Stimulated activated CD4-positive, alpha-beta T cell treated with anti-CD3 and anti-CD28 coated beads, Interleukin-1b, Interleukin-23, amount 100 ng/mL, for 24 hours (primary cell): ENCODE results near the gene UTP18.
A peak's percentile ranks its signal among the peaks of the same experiment; 100 is the strongest.
"Not testable (repeated sequence)": the region's sequence is repeated elsewhere in the genome, so short reads cannot be mapped to it uniquely, and the experiment has no call there.

Experiments
- DNase-seq, 4 experiments: peaks; one replicate each; pipeline ENCODE4 v3.0.0-alpha.2; 2020; ENCODE audit warnings: low read depth in 4 of 4, low spot score in 1 of 4

UTP18 gene

DNA sequence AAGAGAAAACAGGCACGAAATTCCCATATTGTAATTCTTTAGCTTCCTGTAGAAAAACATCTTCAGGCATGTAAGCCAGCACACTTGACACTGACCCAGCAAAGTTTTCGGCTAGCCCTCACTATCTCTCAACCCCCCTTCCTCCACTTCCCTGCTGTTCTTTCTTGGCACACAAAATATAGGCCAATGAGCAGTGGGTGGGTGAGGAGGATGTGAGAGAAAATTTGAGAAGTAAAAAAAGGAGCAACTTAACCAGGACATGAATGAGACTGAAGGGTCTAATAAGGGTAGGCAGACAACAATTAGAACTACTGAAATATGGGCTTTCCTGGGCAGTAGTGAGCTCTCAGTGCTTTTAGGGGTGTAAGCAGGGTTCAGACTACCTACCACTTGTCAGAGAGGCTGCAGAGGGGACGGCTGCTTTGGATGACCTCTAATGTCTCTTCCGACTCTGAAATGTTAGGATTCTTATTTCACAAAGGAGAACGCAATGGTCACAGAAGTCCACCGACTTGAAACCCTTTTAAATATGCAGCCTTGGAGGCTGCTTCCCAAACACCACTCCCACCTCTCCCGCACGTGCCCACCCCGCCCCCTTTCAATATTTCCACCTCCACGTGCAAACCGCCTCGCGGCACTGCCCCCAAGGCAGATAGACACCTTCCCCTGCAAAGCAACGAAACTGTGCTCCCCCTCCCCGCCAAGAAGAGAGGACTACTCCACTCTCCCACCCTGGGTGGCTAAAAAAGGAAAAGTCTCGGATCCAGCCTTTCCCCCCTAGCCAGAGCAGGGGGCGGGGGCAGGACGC lies 1.4 kb upstream of the UTP18 start:
- peak in 1 of 4 experiments; percentile 7 for DNase-seq

DNA sequence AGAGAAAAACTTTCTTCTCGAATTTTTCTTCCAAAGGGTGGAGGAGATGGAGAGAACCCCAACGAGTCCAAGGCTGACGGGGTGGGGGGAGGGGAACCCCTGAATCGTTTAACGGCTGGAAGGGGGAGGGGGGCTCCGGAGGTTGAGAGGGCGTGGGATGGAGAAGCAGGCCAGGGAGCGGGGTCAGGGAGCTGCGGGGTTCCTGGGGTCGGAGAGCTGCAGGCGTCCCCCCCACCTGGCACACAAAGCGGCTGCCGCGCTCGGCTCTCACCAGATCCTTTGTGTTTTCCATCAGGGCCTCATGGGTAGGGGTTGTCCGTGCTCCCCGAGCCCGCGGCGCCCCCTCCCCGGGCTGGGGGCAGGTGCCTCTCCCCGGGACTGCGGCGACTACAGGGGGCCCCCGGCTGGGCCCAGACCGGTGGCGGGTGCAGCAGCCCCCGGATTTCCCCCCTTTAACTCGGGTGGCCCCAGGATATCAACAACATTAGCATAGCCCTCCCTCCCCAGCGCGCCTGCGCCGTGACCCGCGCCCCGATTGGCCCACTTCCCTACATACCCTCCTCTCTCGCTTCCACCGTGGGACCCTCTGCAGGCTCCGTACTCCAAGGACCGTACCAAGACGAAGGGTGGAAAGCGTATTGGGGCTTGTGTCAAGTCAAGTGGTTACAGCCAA lies 646 bp upstream of the UTP18 start, which contains the start of gene MBTD1:
Gene MBTD1, minus strand, starts transcription at position 486 of the 673 bp plus-strand sequence. CDS start 34,888 bp downstream, outside the sequence.
- peak; percentile 84 to 92 (median 89) for DNase-seq

DNA sequence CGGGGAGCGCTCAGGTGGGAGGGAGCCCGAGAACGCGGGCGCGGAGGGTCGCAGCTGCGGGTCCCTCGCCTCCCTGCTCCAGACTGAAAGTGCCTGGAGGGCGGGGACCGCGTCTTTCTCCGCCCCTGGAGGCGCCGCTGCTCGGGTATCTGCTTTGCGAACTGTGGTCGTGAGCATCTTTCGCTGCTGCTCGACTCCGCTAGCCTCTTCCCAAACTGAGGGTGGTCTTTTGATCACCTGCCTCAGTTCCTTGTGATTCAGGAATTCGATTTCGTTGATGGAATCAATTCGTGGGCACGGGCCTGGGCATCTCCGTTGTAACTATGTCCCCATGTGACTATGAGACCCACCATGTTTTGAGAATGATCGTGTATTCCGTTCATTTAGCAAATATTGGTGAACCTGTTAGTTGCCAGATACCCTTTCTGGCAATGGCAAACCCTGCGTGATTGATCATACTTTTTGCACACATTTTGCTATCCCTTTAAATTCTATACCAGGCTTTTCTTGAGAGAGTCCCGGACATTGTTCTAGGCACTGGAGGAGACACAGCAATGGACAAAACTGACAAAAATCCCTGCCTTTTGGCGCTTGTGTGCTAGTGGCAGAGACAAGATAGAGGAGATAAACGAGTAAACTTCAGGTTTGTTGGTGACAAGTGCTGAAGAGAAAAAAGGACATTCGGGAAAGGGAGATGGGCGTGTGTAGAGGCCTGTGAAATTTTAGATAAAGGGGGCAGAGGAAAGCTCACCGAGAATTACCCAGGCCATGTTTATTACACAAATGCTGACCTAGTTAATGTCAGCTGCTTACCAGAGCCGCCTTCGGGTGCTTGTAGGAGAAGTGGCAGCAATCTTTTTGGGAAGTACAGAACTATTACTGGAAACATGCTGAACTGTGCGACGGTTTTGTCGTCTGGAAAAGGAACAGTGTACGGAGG lies 948 bp downstream of the UTP18 start:
- no peak for DNase-seq

DNA sequence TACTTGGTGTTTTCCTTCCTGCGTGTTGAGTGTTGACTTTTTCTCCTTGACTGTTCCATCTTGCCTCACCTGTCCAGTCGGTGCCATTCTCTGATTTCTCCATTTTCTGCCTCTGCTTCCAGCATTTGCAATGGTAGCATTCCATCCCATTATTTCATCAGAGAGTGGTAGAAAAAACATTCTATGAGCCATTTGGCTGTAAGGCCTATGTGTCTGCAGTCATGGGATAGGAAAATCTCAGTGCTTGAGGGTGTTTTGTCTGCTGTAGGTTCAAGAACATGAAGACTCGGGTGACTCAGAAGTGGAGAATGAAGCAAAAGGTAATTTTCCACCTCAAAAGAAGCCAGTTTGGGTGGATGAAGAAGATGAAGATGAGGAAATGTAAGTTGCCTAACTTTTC lies 2.7 kb downstream of the UTP18 start:
- no peak for DNase-seq

DNA sequence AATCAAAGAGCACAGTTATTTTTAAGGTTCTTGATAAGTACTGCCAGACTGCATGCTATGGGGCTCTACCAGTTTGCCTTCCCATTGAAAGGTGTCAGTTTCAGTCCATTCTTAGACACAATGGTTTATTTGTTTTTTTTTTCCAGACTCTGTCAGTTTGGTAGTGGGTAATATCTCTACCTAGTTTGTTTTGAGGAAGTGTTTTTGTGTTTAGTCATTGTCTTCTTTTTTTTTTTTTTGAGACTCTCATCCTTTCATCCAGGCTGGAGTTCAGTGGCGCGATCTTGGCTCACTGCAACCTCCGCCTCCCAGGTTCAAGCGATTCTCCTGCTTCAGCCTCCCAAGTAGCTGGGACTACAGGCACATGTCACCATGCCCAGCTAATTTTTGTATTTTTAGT lies 4.1 kb downstream of the UTP18 start:
- not testable (repeated sequence) for DNase-seq

DNA sequence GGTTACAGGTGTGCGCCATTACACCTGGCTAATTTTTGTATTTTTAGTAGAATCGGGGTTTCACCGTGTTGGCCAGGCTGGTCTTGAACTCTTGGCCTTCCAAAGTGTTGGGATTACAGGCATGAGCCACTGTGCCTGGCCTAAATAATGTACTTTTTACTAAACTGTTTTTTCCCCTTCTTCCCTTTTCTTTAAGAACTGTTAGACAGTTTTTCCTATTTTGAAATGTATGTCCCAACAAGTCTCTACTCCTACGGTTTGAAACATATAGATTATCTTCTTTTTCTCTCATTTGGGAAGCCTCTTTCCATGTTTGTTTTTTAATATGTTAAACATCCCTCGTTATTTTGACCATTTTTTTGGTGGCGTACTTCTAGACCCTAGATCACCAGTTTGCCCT lies 9.6 kb downstream of the UTP18 start:
- DNase-seq = no peak

DNA sequence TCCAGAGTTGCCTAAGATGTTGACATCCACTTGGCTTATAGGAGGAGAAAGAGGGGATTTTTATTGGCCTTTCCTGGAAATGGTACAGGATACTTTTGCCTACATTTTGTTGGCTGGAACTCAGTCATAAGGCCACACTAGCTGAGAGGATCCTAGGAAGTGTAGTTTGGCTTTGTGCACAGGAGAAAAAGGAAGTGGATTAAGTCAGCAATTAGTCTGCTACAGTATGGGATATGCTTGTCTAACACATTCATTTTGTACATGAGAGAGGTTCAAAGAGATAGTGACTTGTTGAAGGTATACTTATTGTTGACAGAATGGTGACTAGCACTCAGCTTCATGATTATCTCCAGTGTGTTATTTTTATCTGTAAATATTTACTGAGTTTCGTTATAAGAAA lies 10.3 kb downstream of the UTP18 start:
- no peak for DNase-seq

DNA sequence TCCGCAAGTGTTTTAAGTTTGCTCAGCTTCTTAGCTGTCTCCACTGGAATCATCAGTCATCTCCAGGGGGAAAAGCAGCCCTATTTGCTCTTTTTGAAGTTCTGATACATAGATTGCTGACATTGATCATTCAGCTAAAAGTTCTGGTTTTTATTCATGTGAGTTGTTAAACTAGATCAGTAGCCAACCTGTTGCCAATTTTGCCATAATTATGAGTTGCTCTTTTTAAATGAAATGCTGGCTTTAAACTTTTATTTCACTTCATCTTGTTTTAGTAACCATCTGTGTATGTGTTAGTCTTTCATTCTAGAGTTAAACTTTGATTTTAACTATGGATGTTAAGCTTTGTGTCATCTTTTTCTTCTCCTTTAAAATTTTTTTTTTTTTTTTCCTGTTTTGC lies 12.5 kb downstream of the UTP18 start:
- no peak for DNase-seq

DNA sequence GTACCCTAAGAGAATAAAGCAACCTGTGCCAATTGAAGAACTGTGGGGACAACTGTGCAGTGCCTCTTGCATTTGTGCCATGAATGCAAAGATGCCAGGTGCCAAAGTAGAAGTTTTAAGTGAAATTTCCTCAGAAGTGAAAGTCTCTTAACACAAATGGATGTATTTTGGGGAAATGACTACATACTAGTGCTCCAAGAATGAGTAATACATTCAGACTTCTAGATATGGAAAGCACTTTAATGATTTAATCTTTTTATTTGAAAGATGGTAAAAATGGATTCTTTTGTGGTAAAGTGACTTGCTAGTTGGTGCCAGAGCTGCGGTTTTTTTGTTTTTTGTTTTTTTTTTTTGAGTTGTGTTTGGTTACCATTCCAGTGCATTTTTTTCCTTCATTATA lies 15.0 kb downstream of the UTP18 start:
- DNase-seq = no peak

DNA sequence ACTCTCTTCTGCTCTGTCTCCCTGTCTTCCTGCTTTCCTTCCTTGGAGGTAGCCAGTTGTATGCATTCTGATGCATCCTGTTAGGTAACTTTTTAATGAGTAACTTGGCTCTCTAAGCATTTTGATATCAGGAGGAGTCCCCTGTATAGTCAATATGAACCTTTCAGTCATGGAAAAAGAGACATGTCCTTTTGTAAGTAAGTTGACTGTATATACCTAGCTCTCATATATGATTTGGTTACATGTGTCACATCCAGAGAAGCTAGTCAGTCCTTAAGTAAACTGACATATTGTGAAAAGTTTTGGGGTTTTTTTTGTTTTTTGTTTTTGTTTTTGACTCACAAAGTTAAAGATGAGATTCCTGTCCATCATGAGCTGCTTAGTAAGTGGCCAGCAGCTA lies 18.8 kb downstream of the UTP18 start:
- no peak for DNase-seq

DNA sequence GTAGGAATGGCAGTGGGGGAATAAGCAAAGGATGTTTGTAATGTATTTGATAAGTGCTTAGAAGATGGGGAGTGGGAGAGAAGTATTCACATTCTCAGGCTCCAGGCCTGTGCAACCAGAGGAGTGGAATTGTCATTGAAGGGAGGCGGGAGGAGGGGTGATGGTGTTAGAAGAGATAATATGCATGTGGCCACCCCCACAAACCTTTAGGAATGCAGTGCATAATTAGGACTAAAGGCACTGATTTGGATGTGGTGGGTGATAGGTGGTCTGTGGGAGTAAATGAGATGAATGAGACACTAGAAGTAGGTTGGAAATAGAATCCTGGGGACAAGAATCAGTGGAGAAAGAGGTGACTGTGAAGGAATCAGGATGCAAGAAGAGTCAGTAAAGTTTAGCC lies 27.1 kb downstream of the UTP18 start:
- DNase-seq = no peak

DNA sequence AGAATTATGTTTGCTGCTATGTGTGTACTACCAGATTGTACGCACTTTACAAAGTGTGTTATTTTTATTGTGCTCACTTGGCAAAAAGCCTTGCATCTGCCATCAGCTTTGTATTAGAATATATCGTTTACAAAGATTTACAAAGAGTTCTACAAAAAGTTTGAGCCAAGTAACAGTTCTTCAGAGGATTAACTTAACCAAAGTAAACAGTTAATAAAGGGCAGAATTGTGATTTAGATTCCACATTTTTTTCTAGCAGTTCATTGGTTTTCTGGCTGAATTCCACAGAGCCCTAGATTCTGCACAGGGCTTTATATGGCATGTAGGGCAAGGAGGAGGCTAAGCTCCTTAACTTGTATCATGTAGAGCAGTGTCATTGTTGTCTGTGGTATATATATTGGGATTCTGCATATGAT lies 29.4 kb downstream of the UTP18 start:
- DNase-seq = no peak

DNA sequence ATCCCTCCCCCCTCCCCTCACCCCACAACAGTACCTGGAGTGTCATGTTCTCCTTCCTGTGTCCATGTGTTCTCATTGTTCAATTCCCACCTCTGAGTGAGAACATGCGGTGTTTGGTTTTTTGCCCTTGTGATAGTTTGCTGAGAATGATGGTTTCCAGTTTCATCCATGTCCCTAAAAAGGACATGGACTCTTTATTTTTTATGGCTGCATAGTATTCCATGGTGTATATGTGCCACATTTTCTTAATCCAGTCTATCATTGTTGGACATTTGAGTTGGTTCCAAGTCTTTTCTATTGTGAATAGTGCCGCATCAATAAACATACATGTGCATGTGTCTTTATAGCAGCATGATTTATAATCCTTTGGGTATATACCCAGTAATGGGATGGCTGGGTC lies 34.0 kb downstream of the UTP18 start:
- not testable (repeated sequence) for DNase-seq

DNA sequence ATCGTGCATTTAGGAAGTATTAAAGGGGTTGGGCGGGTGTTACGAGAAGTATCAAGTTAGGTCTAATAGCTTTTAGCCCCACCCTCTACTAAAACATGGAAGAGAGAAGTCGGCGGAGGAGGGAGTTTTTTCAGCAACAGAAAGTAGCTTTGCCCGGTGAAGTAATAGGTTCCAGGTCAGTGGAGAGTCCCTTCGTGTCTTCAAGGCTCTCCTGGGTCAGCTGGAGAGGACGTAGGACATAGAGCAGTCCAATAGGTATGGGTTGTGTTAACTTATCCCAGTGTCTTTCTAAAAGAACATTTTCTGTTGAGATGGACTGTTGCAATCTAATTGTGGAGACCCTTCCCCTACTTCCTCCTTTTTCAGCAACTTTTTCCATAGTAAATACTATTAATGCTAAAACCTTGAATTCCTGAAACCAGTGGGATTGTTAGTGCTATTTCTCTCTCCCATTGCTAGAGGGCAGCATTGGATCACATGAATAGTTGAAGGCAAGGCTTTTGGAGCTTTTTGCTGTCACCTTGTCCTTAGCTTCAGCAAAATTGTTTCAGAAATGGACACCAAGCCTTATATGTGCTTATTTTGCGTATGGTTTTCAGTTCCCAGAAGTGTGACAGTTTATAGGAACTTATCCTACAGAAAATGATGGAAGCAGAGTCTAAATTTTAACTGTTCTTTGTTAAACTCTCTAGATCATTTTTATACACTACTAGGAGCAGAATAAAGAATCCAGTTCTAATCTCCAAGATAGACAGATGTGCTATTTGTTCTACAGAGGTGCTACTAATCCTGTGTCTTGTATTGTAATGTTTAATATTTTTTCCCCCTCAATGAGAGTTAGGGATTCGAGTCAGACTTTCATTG lies 38.4 kb downstream of the UTP18 start:
- no peak for DNase-seq

DNA sequence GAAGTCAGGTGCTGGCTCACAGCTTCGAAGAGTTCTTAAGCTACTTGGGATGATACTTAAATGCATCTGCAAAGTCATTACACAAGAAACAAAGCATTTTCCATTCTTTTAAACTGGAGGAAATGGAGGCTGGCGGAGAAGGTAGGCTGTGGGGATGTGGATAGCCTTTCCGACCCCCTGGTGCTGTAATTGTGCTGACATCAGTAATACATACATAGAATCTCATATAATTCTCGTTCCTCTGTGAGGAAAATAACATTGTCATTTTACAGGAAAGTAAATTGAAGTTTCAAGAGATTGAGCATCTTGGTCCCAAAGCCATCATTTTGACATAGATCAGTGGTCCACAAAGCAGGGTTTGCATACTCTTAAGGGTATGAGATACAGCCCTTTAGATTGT lies 39.5 kb downstream of the UTP18 start:
- DNase-seq = no peak

DNA sequence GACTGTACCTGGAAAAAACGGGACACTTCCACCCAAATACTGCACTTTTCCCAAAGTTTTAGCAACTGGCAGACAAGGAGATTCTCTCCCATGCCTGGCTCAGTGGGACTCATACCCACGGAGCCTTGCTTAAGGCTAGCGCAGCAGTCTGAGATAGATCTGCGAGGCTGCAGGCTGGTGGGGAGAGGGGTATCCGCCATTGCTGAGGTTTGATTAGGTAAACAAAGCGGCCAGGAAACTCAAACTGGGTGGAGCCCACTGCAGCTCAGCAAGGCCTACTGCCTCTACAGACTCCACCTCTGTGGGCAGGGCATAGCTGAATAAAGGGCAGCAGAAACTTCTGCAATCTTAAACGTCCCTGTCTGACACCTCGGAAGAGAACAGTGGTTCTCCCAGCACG lies 44.8 kb downstream of the UTP18 start:
- no peak for DNase-seq

DNA sequence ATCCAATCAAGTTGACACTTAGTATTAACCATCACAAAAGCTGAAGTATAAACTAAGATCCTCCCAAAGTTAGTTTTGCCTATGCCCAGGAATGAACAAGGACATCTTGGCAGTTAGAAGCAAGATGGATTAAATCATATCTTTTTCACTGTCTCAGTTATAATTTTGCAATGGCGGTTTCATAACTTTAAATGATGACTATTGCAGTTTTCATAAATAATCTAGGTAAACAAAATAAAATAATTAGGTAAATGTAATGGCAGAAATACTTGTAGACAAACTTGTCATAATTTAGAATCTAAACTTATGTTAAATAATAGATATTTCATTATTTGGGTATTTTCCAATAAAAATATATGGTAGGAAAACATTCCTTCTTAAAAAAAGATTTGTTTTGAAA lies 51.7 kb downstream of the UTP18 start:
- not testable (repeated sequence) for DNase-seq

DNA sequence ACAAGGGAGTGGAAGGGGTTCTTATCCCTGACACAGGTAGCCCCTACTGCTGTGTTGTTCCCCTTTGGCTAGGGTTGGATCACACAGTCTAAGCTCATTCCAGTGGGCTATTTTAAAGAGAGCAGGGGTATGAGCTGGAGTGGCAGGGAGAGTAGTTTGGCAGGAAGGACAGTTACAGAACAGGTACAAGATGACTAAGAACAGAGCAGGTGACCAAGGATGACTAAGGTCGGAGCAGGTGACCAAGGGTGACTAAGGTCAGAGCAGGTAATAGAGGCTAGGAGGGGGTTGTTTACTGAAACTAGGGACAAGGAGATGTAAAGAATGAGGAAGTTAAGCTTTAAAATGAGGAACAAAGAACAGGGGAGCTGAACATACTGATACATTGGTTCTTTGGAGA lies 58.8 kb downstream of the UTP18 start:
- DNase-seq = no peak

DNA sequence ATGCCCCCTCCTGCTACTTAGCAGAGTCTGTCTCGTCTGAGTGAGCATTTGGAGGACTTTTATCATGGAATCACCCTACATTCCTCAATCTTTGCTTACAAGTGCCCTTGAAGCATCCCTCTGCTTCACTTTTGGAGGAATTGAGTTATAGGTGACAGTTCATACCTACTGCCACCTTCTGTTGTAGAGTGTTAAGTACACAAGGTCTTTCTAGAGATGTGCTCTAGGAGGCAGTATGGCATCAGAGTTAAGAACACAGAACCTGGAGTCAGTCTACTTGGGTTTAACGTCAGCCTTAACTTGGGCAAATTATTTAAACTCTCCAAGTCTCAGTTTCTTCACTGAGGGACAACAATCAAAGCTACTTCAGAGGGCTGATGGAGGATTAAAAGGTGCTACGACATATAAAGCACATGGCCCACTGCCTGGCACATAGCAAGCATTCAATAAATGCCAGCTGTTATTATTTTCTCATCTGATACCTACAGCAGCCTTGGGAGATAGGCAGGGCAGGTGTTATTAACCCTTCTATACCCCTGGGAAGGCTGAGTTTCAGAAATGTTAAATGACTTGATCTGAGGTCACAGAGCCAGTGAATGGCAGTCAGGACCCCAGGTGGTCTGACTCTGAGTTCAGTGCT lies 62.2 kb downstream of the UTP18 start:
- no peak for DNase-seq

DNA sequence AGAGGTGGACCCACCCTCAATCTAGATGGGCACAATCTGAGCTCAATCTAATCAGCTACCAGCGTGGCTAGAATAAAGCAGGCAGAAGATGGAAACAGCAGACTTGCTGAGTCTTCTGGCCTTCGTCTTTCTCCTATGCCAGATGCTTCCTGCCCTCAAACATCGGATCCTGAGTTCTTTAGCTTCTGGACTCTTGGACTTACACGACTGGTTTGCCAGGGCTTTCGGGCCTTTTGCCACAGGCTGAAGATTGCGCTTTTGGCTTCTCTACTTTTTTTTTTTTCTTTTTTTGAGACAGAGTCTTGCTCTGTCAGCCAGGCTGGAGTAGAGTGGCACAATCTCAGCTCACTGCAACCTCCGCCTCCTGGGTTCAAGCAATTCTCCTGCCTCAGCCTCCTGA lies 65.1 kb downstream of the UTP18 start:
- DNase-seq = no peak
